SW 1271 (cell line): Measurements from ENCODE around the gene LONP1.
"Not testable (repeated sequence)": the region's sequence is repeated elsewhere in the genome, so short reads cannot be mapped to it uniquely, and the experiment has no call there.

ENCODE experiments used
- DNase-seq, 2 experiments: peaks; one replicate each; lab custom pipeline; 2025; lab: John Stamatoyannopoulos, UW

The LONP1 gene

GRCh38 chr19:5693195-5694166, 26.5 kb downstream of the LONP1 start:
- DNase-seq: no peak

DNA sequence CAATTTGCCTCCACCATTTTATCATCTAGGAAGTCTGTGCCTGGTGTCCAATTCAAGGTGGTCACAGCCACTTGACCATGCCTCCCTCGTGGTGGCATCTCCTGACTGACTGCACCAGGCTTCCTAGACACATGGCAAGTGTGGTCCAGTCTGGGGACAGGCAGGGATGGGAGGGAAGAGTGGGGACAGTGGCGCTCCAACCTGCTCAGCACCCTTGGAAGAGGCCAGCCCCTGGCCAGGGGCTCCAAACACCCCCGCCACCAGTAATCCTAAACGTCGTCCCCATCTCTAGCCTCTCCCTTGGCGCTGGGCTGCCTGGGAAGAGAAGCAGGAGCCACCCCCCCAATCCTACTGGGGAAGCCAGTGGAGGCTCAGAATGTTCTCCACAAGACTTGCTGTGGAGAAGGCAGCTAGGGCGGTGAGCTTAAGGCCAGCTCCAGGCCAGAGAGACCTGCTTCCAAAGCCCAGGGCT, 27.2 kb downstream of the LONP1 start:
- no peak for DNase-seq

DNA sequence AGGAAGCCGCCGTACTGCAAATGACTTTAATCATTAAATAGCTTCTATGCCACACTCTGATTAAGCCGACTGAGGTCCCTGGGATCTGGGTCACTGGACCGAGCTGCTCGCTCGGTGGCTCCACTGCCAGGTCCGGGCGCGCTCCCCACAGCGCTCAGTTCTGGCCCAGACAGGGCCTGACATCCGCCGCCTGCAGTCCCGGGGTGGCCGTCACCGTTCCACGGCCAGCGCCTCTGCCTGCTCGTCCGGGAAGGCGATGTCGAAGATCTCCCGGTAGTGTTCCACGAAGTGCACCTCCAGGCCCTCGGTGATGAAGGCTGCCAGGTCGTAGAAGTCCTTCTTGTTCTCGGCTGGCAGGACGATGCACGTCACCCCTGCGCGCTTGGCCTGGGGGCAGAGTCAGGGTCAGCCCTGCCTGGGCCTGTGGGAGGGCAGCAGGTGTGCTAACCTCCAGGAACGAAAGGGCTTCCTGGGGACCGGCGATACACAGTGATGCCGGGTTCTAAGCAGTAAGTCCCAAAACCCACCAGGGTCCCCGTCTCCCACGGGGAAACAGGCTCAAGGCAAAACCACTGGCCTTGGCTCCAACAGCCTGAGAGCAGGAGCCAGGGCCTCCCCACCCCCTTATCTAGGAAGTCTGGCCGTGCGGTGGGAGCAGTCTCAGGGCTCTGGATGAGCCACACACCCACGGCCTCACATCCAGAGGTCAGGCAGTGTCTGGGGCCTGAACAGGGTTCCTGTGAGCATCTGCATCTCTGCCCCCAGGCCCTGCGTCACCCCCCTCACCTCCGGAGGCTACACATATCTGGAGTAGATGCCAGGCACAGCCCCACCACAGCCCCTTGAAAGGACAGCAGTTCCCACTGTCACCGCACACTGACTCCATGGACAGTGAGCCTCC, 27.9 kb downstream of the LONP1 start:
- no peak for DNase-seq

DNA sequence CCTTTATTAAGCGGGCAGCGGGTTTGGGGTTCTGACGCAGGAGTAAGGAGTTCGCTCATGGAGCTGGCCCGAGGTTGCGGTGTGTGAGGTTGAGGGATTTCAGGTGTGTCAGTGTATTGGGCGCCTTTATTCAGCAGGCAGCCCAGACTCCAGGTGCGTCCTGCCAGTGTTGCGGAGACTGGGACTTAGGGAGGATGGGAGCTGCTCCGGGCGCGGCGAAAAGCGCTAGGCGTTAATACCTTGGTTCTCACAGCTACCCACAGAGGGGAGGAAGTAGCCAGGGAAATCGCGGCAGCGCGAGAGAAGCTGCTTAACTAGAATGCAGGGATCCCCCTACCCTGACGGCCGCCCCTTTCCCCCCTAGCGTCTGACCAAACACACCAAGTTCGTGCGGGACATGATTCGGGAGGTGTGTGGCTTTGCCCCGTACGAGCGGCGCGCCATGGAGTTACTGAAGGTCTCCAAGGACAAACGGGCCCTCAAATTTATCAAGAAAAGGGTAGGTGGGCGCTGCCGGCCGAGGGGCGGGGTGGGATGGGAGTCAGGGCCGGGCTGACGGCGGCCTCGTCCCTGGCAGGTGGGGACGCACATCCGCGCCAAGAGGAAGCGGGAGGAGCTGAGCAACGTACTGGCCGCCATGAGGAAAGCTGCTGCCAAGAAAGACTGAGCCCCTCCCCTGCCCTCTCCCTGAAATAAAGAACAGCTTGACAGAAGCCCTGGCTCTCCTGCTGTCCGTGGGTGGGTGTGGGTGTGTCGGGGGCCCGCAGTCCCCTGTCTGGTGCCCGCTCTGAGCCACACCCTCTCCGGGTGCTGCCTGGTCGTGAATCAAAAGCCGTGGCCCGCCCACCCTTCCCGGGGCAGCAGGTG, 28.8 kb downstream of the LONP1 start:
- DNase-seq: peak in 1 of 2 experiments; percentile 33

DNA sequence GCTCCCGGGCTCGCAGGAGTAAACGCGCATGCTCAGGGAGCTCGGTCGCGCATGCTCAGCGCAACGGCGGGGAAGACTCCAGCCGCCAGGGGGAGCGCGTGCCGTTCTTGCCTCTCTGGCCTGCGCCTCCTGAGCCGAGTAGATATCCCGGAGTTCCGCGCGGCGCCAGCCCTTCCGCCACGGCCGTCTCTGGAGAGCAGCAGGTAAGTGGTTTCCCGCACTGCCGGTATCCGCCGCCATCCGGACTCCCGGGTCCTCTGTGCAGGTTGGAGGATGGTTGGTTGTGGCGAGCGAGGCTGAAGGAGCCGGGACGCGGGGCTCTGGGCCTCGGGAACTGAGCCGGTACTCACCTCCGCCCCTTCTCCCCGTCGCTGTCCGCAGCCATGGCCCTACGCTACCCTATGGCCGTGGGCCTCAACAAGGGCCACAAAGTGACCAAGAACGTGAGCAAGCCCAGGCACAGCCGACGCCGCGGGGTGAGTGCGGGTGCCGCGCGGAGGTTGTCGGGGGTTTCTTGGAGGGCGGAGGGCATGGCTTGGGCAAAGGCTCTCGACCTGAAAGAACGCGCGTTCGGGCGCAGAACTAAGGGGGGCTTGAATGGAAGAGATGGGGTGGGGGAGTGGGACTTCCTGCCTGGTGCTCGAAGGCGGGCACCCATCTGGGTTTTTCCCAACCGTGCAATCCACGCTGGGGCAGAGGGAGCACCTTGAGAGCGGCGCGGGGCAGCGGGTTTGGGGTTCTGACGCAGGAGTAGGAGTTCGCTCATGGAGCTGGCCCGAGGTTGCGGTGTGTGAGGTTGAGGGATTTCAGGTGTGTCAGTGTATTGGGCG, 29.6 kb downstream of the LONP1 start, which contains the start of gene RPL36:
TSS of gene RPL36 (plus strand) at position 171 of the 830 bp plus-strand sequence. CDS start at position 384, 213 bp downstream.
- peak; percentile 83 to 92 for DNase-seq

DNA sequence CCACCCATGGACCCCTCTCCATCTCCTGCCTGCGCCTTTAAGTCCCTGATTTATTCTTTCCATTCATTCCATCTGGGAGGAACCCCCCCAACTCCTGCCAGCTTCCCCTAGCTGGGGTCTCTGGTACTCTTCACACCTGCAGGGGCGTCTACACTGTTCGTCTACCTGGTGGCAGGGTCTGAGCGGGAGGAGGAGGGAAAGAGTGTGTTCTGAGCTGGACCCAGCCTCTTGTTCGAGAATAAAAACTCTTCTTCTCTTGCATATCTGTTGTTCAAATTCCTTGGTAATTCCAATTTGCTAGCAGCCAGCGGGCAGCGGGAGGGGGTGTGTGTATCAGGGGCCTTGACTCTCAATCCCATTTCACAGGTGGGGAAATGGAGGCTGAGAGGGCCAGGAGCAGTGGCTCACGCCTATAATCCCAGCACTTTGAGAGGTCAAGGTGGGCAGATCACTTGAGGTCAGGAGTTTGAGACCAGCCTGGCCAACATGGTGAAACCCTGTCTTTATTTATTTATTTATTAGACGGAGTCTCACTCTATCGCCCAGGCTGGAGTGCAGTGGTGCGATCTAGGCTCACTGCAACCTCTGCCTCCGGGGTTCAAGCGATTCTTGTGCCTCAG, 31.6 kb downstream of the LONP1 start:
- DNase-seq: not testable (repeated sequence)

GRCh38 chr19:5687360-5688198, 32.4 kb downstream of the LONP1 start:
- no peak for DNase-seq

GRCh38 chr19:5686647-5687359, 33.1 kb downstream of the LONP1 start:
- DNase-seq: peak; percentile 77 to 91

DNA sequence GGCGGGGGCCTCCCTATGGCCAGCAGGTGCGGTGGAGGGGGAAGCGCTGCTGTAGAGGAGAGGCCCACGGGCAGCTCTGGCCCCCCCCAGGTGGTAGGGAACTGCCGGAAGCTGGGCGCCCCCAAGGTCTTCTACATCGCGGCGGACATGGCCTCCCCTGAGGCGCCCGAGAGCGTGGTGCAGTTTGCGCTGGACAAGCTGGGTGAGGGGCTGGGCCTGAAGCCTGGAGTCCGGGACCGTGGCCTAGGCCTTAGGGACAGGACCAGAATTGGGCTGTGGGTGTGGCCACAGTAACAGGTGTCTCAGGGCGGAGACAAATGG, 33.7 kb downstream of the LONP1 start:
- no peak for DNase-seq

DNA sequence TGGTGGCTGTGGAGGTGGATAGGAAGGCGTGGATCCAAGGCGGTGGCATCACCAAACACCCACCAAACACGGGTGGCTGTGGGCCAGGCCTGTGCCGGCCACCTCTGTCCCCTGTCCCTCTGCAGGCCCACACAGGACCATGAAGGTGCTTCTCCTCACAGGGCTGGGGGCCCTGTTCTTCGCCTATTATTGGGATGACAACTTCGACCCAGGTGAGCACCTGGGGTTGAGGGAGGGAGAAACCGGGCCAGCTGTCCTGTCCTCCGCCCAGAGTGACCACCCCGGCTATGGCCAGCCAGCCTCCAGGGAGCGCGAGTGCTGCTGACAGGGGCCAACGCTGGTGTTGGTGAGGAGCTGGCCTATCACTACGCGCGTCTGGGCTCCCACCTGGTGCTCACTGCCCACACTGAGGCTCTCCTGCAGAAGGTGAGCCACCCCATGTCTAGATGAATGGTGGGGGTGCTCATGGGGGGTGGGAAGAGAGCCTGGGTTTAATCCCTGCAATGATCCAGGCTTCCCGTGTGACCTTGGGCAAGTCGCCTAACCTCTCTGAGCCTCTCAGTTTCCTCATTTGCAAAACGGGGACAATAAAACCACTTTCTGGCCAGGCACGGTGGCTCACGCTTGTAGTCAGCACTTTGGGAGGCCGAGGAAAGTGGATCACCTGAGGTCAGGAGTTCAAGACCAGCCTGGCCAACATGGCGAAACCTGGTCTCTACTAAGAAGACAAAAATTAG, 35.1 kb downstream of the LONP1 start:
- DNase-seq: no peak

DNA sequence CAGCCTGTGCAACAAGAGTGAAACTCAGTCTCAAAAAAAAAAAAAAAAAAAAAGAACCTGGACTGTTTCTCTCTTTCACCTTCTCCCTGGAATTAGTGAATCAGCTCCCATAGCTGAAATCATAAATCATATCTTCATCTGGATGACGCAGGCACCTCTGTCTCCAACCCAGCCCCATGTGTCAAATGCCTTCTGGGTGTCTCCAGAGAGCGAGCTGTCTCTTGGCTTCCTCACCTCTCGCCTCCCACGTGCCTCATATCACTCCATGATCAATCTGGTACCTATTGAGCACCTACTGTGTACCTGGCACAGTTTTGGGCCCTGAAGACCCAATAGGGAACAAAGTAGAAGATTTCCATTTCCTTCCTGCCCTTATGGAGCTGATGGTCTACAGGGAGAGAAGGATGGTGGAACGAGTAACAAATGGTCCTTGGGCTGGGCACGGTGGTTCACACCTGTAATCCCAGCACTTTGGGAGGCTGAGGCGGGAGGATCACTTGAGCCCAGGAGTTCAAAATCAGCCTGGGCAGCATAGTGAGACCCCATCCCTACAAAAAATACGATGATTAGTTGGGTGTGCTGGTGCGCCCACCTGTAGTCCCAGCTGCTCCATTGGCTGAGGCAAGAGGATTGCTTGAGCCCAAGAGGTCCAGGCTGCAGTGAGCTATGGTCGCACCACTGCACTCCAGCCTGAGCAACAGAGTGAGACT, 36.6 kb downstream of the LONP1 start:
- DNase-seq: no peak

DNA sequence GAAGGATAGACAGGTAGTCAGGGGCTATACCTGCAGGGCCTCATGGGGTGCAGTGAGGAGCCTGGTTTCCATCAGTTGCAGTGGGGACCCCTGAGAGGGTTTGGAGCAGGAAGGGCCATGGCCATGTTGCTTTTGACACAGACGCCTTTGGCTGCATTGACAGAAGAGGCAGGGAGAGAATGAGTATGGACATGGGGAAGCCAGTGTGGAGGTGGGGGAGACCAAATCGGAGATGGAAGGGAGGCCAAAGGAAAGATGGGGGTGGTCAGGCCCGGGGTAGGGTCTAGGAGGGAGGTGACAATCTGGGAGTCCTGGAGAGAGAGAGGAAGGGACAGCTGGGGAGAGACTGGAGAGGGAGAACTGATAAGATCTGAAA, 37.9 kb downstream of the LONP1 start:
- no peak for DNase-seq

DNA sequence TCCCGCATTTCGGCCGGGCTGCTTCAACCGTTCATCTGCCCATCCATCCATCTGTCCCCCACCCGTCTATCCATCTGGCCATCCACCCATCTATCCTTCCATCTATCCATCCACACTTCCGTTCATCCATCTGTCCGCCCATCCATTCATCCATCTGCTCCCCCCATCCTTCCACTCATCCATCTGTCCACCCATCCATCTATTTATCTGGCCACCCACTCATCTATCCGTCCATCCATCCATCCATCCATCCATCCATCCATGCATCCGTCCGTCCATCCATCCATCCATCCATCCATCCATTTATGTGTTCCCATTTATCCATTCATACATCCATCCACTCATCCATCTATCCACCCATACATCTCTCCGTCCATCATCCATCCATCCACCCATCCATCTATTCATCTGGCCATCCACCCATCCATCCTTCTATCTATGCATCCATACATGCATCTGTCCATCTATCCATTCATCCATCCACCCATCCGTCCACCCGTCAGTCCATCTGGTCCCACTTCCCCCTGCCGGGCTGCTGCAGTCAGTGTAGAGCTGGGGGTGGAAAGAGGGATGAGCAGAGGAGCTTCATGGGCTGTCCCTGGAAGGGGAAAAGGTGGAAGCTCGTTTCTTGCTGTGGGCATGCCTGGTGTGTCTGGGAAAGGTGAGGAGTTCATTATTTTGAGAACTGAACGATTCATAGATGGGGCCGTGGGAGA, 38.4 kb downstream of the LONP1 start:
- no peak for DNase-seq

- DNase-seq: peak; percentile 92 to 97
These were observed 39.2 kb downstream of the LONP1 start, which contains the start of the genes HSD11B1L and MICOS13 for GRCh38 chr19:5680437-5681368. TSS of gene HSD11B1L (plus strand) at chr19:5681027. CDS start at chr19:5684833, 3,806 bp downstream. TSS of gene MICOS13 (minus strand) at chr19:5680516. CDS start at chr19:5680486, 30 bp downstream.

DNA sequence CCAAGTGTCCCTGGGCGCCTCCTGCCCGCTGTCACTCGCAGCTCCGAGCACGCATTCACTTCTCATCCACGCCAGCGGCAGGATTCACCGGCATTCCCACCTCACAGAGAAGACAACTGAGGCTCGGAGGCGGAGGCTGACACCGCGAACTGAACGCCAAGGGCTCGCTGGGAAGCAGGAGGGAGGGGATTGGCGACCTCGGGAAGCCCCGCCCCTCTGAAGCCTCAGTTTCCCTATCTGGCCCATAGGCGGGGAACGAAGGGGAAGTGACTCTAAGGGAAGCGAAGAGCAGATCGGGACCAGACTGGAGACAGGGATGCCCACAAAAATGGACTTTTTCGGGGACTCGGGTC, 39.9 kb downstream of the LONP1 start:
- DNase-seq: peak in 1 of 2 experiments; percentile 68
